Upper lobe of left lung (tissue), 6 donors: Measurements from ENCODE around the gene PPP1CA. TPM values are rescaled to one million over a fixed set of nuclear protein-coding genes. Genes with fewer than 3 reads are reported as not detected.
A peak's percentile ranks its signal among the peaks of the same experiment; 100 is the strongest.
"Not testable (repeated sequence)": the region's sequence is repeated elsewhere in the genome, so short reads cannot be mapped to it uniquely, and the experiment has no call there.

Experiments
- ATAC-seq, 2 donors: fragments of 200-7000 bp; cut with Tn5 transposase; one replicate each; pipeline ENCODE4 v1.9.1; 2022; ENCODE audit warnings: mild to moderate bottlenecking in 2 of 2, moderate library complexity in 2 of 2; ENCODE audit not compliant: low FRiP score in 2 of 2
- DNase-seq, 2 donors: peaks; one replicate each; pipeline ENCODE4 v3.0.0-alpha.2; 2019 to 2020
- H3K27ac ChIP-seq, 4 donors: fragments of 200-600 bp; sonication (generic); one replicate each; pipeline ENCODE4 v1.5.1; 2016 to 2019
- H3K27me3 ChIP-seq, 4 donors: fragments of 200-600 bp; sonication (generic); one replicate each; pipeline ENCODE4 v1.5.1; 2017 to 2019
- H3K36me3 ChIP-seq, 4 donors: fragments of 200-600 bp; sonication (generic); one replicate each; pipeline ENCODE4 v1.5.1; 2016 to 2019
- H3K4me1 ChIP-seq, 4 donors: fragments of 200-600 bp; sonication (generic); one replicate each; pipeline ENCODE4 v1.5.1; 2018 to 2019
- H3K4me3 ChIP-seq, 4 donors: fragments of 200-600 bp; sonication (generic); one replicate each; pipeline ENCODE4 v1.5.1; 2017 to 2019; ENCODE audit warnings: mild to moderate bottlenecking in 2 of 4, moderate library complexity in 1 of 4
- H3K9me3 ChIP-seq, 4 donors: fragments of 200-600 bp; sonication (generic); one replicate each; pipeline ENCODE4 v1.5.1; 2018 to 2019
- CTCF ChIP-seq, 6 experiments: fragments of 450-650 bp in 4 of 6; fragments of 200-600 bp in 2 of 6; sonication (generic) in 2 of 6; IDR thresholded peaks; one replicate each; pipeline ENCODE4 v1.5.1; 2016 to 2019; ENCODE audit warnings: antibody characterized with exemption in 6 of 6
- EP300 ChIP-seq, 4 donors: sonication (generic); formaldehyde crosslinking; IDR thresholded peaks; one replicate each; pipeline ENCODE4 v1.5.1; 2017; ENCODE audit warnings: antibody characterized with exemption in 4 of 4, control low read depth in 2 of 4
- POLR2A ChIP-seq, 4 donors: fragments of 450-650 bp; IDR thresholded peaks; one replicate each; pipeline ENCODE4 v1.5.1; 2016 to 2017; ENCODE audit warnings: antibody characterized with exemption in 4 of 4, mild to moderate bottlenecking in 2 of 4
- POLR2AphosphoS5 ChIP-seq, 2 donors: sonication (generic); formaldehyde crosslinking; IDR thresholded peaks; one replicate each; pipeline ENCODE4 v1.5.1; 2017; ENCODE audit warnings: antibody characterized with exemption in 2 of 2
- WGBS, 2 donors: methylation state at CpG; one replicate each; pipeline ENCODE4 v1.1.5; 2017 to 2018; 5-methylcytosine and 5-hydroxymethylcytosine counted together
- total RNA-seq, 6 donors: library from RNA; depleted of rRNA in 4 of 6; stranded (reverse); fragments of >200 nt in 4 of 6; gene quantifications; one replicate each; pipeline versions ENCODE4 v1.1.0 to v1.2.1, GENCODE V29; 2016 to 2021
- donor health status: DM: no; HTN: no; CAD: no; lungs with moderate emphysema.
- donor health status: DM: no; HTN: yes; CAD: no; lungs with severe emphysema.

Gene PPP1CA
- total RNA-seq, 6 donors from 2014 or later = 83.8 to 191 (median 135) TPM

- TF ChIP-seq EP300 (IDR thresholded peaks at IDR 0.05) (no peak), POLR2A (IDR thresholded peaks at IDR 0.05) (no peak), CTCF (IDR thresholded peaks at IDR 0.05) (no peak), POLR2AphosphoS5 (IDR thresholded peaks at IDR 0.05) (no peak)
- H3K36me3 ChIP-seq = peaks cover 4 to 41% (median 37%) of the 10 kb centered on the region in 4 donors
Measured at GRCh38 chr11:67429722-67430121, 28.1 kb upstream of the PPP1CA start.

GRCh38 chr11:67429038-67429668 is 27.5 kb upstream of the PPP1CA start:
- H3K27me3 ChIP-seq = no peaks in the 10 kb centered on the region
- TF ChIP-seq POLR2AphosphoS5 (IDR thresholded peaks at IDR 0.05) = no peak

More at GRCh38 chr11:67429722-67430121, 28.1 kb upstream of the PPP1CA start:
- Histone ChIP-seq H3K9me3 (no peaks in the 10 kb centered on the region), H3K4me3 (peak overlapping the region in 1 of 4 donors; percentile 97), H3K27ac (no peak overlapping the region), H3K27me3 (no peaks in the 10 kb centered on the region), H3K4me1 (peaks cover 14 to 24% (median 17%) of the 10 kb centered on the region in 4 donors)
- DNase-seq = no peak
- WGBS, 2 donors = 78 to 85% methylated on average over 11 of the region's 11 CpGs
- ATAC-seq = no peak

GRCh38 chr11:67428052-67429001 is 26.7 kb upstream of the PPP1CA start, which contains the start of gene RPS6KB2:
TSS of gene RPS6KB2 (plus strand) at chr11:67428494. CDS start at chr11:67428546, 52 bp downstream.
- H3K36me3 ChIP-seq = peaks cover 0 to 27% (median 24%) of the 10 kb centered on the region in 4 donors
- ATAC-seq = peak; percentile 97
- no peaks in the 10 kb centered on the region for H3K9me3 ChIP-seq
- no peak for TF ChIP-seq EP300 (IDR thresholded peaks at IDR 0.05)
- peak; percentile 97 to 98 for TF ChIP-seq POLR2AphosphoS5 (IDR thresholded peaks at IDR 0.05)
- peak in 2 of 6 experiments; percentile 30 to 39 for TF ChIP-seq CTCF (IDR thresholded peaks at IDR 0.05)
- peak in 3 of 4 donors; percentile 85 to 97 (median 95) for TF ChIP-seq POLR2A (IDR thresholded peaks at IDR 0.05)
- WGBS, 2 donors = 0% methylated on average over 27 to 68 of the region's 68 CpGs
- H3K27ac ChIP-seq = peak within 1 kb of the TSS; percentile 91 to 93 (median 92)
- no peaks in the 10 kb centered on the region for H3K27me3 ChIP-seq
- DNase-seq = peak; percentile 99 to 100
- peaks cover 14 to 24% (median 17%) of the 10 kb centered on the region in 4 donors for H3K4me1 ChIP-seq
- H3K4me3 ChIP-seq = peak within 1 kb of the TSS; percentile 71 to 97 (median 82)

More at GRCh38 chr11:67429038-67429668, 27.5 kb upstream of the PPP1CA start:
- 52 to 54% methylated on average over 12 of the region's 12 CpGs for WGBS, 2 donors
- Histone ChIP-seq H3K9me3 (no peaks in the 10 kb centered on the region), H3K4me3 (peak overlapping the region; percentile 71 to 97 (median 82)), H3K27ac (peak overlapping the region; percentile 91 to 93 (median 92)), H3K36me3 (peaks cover 2 to 36% (median 31%) of the 10 kb centered on the region in 4 donors), H3K4me1 (peaks cover 14 to 24% (median 17%) of the 10 kb centered on the region in 4 donors)
- no peak for ATAC-seq
- DNase-seq = peak in 1 of 2 donors; percentile 40

- H3K4me3 ChIP-seq = peak overlapping the region in 3 of 4 donors; percentile 71 to 97 (median 80)
- H3K27ac ChIP-seq = peak overlapping the region; percentile 91 to 93 (median 92)
- H3K4me1 ChIP-seq = peaks cover 14 to 24% (median 17%) of the 10 kb centered on the region in 4 donors
- WGBS, 2 donors = 72 to 77% methylated on average over 19 of the region's 19 CpGs
- not testable (repeated sequence) for H3K9me3 ChIP-seq, ATAC-seq, DNase-seq, H3K27me3 ChIP-seq
- peaks cover 0 to 18% (median 14%) of the 10 kb centered on the region in 4 donors for H3K36me3 ChIP-seq
Measured at GRCh38 chr11:67427364-67427859, 25.8 kb upstream of the PPP1CA start.

- no peak overlapping the region for H3K4me3 ChIP-seq
- H3K27me3 ChIP-seq = no peaks in the 10 kb centered on the region
- DNase-seq = peak in 1 of 2 donors; percentile 68
- peaks cover 24 to 35% (median 26%) of the 10 kb centered on the region in 4 donors for H3K4me1 ChIP-seq
- WGBS, 2 donors = 84% methylated on average over 25 of the region's 34 CpGs; no CpG with 5 or more reads in 1 of the 2 donors
- TF ChIP-seq POLR2AphosphoS5 (IDR thresholded peaks at IDR 0.05) = no peak
- TF ChIP-seq CTCF (IDR thresholded peaks at IDR 0.05) = no peak
- no peak for TF ChIP-seq EP300 (IDR thresholded peaks at IDR 0.05)
- no peak for TF ChIP-seq POLR2A (IDR thresholded peaks at IDR 0.05)
- H3K36me3 ChIP-seq = no peaks in the 10 kb centered on the region
- no peaks in the 10 kb centered on the region for H3K9me3 ChIP-seq
- ATAC-seq = no peak
- H3K27ac ChIP-seq = no peak overlapping the region
Measured at GRCh38 chr11:67423891-67424613, 22.4 kb upstream of the PPP1CA start.
